HepG2 (cell line): ENCODE data around the gene HEXIM1. TPM values are rescaled to one million over a fixed set of nuclear protein-coding genes. Genes with fewer than 3 reads are reported as not detected.
A peak's percentile ranks its signal among the peaks of the same experiment; 100 is the strongest.

Source experiments
- AHDC1 ChIP-seq: sonication (generic); formaldehyde crosslinking; IDR thresholded peaks from 2 replicates; pipeline ENCODE4 v1.5.1; 2020; ENCODE audit warnings: mild to moderate bottlenecking, missing genetic modification reagents, borderline replicate concordance
- ATF1 ChIP-seq: IDR thresholded peaks from 2 replicates; pipeline ENCODE4 v1.6.1; 2016; ENCODE audit warnings: mild to moderate bottlenecking, control low read depth
- BCL6 ChIP-seq: IDR thresholded peaks from 2 replicates; pipeline ENCODE4 v1.6.1; 2016; ENCODE audit warnings: missing genetic modification reagents, missing compliant biosample characterization
- CBX2 ChIP-seq, 2 experiments: fragments of 200-600 bp in 1 of 2; sonication (generic); formaldehyde crosslinking in 1 of 2; IDR thresholded peaks; 2 replicates each; pipeline versions ENCODE4 v1.7.0 to v1.8.1; 2018 to 2022; ENCODE audit warnings: low read depth in 2 of 2, low read length in 1 of 2, mild to moderate bottlenecking in 1 of 2, missing genetic modification reagents in 1 of 2
- GATA4 ChIP-seq: sonication (generic); IDR thresholded peaks from 2 replicates; pipeline ENCODE4 v1.6.1; 2016; ENCODE audit warnings: antibody characterized with exemption, low read depth, borderline replicate concordance
- MED1 ChIP-seq: sonication (generic); formaldehyde crosslinking; IDR thresholded peaks from 2 replicates; pipeline ENCODE4 v1.4.0; 2020; ENCODE audit warnings: missing genetic modification reagents
- NFKB2 ChIP-seq: sonication (generic); formaldehyde crosslinking; IDR thresholded peaks from 2 replicates; pipeline ENCODE4 v1.4.0; 2020; ENCODE audit warnings: missing genetic modification reagents, borderline replicate concordance
- NFYC ChIP-seq: IDR thresholded peaks from 2 replicates; pipeline ENCODE4 v1.6.1; 2016; ENCODE audit warnings: missing genetic modification reagents, missing compliant biosample characterization
- PTBP1 ChIP-seq: fragments of 200-400 bp; formaldehyde crosslinking; IDR thresholded peaks from 2 replicates; pipeline ENCODE4 v1.6.1; 2018; ENCODE audit warnings: low read length, low read depth; ENCODE audit not compliant: poor library complexity, severe bottlenecking
- RFX1 ChIP-seq: fragments of 450-650 bp; IDR thresholded peaks from 2 replicates; pipeline ENCODE4 v1.6.1; 2017
- SOX6 ChIP-seq, 2 experiments: fragments of 450-650 bp in 1 of 2; sonication (generic) in 1 of 2; formaldehyde crosslinking in 1 of 2; IDR thresholded peaks; 2 replicates each; pipeline versions ENCODE4 v1.4.0 to v1.6.1; 2017 to 2020; ENCODE audit warnings: antibody characterized with exemption in 1 of 2, mild to moderate bottlenecking in 1 of 2, missing genetic modification reagents in 1 of 2
- ZBTB20 ChIP-seq: sonication (generic); formaldehyde crosslinking; IDR thresholded peaks from 2 replicates; pipeline ENCODE4 v1.8.1; 2023; ENCODE audit warnings: missing genetic modification reagents, low read depth, mild to moderate bottlenecking, borderline replicate concordance
- ZNF282 ChIP-seq: fragments of 450-650 bp; IDR thresholded peaks from 2 replicates; pipeline ENCODE4 v1.6.1; 2018; ENCODE audit not compliant: partially characterized antibody
- ZNF33A ChIP-seq: sonication (generic); formaldehyde crosslinking; IDR thresholded peaks from 2 replicates; pipeline ENCODE4 v1.5.1; 2020; ENCODE audit warnings: missing genetic modification reagents, mild to moderate bottlenecking, moderate library complexity, borderline replicate concordance
- ZNF572 ChIP-seq: sonication (generic); formaldehyde crosslinking; IDR thresholded peaks from 2 replicates; pipeline ENCODE4 v1.5.1; 2020; ENCODE audit warnings: mild to moderate bottlenecking, missing genetic modification reagents
- ZNF747 ChIP-seq: sonication (generic); formaldehyde crosslinking; IDR thresholded peaks from 2 replicates; pipeline ENCODE4 v1.8.1; 2023; ENCODE audit warnings: missing genetic modification reagents, mild to moderate bottlenecking, borderline replicate concordance
- ZSCAN25 ChIP-seq: sonication (generic); formaldehyde crosslinking; IDR thresholded peaks from 2 replicates; pipeline ENCODE4 v1.8.0; 2022; ENCODE audit warnings: mild to moderate bottlenecking, missing genetic modification reagents
- polyA plus RNA-seq, 8 experiments: library from polyadenylated mRNA; depleted of rRNA in 3 of 8; stranded (reverse) in 7 of 8; unstranded in 1 of 8; fragments of >200 nt; fragmentation: Illumina TruSeq in 4 of 8; extraction: Trizol in 4 of 8; gene quantifications; 2 replicates each; pipeline versions ENCODE4 v1.2.1 to v1.2.3, GENCODE V29; 2011 to 2016; ENCODE audit warnings: low read depth in 4 of 8, missing spikeins in 1 of 8, mixed read lengths in 1 of 8; ENCODE audit not compliant: insufficient read depth in 1 of 8
- total RNA-seq, 5 experiments: library from RNA; depleted of rRNA; stranded (reverse); fragments of >200 nt; fragmentation: Illumina TruSeq; extraction: Trizol; gene quantifications; 2 replicates each; pipeline ENCODE4 v1.2.3, GENCODE V29; 2016; ENCODE audit warnings: low read depth in 1 of 5
- TF ChIP-seq, protein P1 (sequence below): sonication (generic); formaldehyde crosslinking; IDR thresholded peaks from 2 replicates; pipeline ENCODE4 v1.5.1; 2020; ENCODE audit warnings: missing genetic modification reagents, mild to moderate bottlenecking, borderline replicate concordance
- TF ChIP-seq, protein P2 (sequence below): sonication (generic); formaldehyde crosslinking; IDR thresholded peaks from 2 replicates; pipeline ENCODE4 v1.5.0; 2020; ENCODE audit warnings: mild to moderate bottlenecking, missing genetic modification reagents

HEXIM1 gene
- total and polyA plus RNA-seq, 2 of the 13 experiments (the other 11 are each of a cell fraction or from before 2014, with no cell fraction given): 10.5 to 16.6 TPM

- TF ChIP-seq SOX6 (IDR thresholded peaks at IDR 0.05) (no peak), SOX6 (CRISPR knock-in tag; IDR thresholded peaks at IDR 0.05) (peak; percentile 56), NFKB2 (peak; percentile 8; the same call in 1 of the 2 replicates), GATA4 (no peak), MED1 (CRISPR knock-in tag) (peak; percentile 59), ATF1 (CRISPR knock-in tag) (no peak), ZNF33A (CRISPR knock-in tag) (no peak), ZSCAN25 (0 out of 2 replicates have a peak, but pooled peaks have one; percentile 18), ZNF747 (CRISPR knock-in tag) (no peak), ZBTB20 (CRISPR knock-in tag) (peak; percentile 36; the same call in 1 of the 2 replicates), ZNF572 (CRISPR knock-in tag) (no peak), BCL6 (CRISPR knock-in tag) (no peak), RFX1 (no peak), CBX2 (IDR thresholded peaks at IDR 0.05; ENCODE audit: low read depth, low read length) (no peak), CBX2 (CRISPR knock-in tag; IDR thresholded peaks at IDR 0.05; ENCODE audit: low read depth) (no peak), AHDC1 (0 out of 2 replicates have a peak, but pooled peaks have one; percentile 45), ZNF282 (no peak), PTBP1 (no peak), NFYC (CRISPR knock-in tag) (no peak)
- TF ChIP-seq, protein P1, sequence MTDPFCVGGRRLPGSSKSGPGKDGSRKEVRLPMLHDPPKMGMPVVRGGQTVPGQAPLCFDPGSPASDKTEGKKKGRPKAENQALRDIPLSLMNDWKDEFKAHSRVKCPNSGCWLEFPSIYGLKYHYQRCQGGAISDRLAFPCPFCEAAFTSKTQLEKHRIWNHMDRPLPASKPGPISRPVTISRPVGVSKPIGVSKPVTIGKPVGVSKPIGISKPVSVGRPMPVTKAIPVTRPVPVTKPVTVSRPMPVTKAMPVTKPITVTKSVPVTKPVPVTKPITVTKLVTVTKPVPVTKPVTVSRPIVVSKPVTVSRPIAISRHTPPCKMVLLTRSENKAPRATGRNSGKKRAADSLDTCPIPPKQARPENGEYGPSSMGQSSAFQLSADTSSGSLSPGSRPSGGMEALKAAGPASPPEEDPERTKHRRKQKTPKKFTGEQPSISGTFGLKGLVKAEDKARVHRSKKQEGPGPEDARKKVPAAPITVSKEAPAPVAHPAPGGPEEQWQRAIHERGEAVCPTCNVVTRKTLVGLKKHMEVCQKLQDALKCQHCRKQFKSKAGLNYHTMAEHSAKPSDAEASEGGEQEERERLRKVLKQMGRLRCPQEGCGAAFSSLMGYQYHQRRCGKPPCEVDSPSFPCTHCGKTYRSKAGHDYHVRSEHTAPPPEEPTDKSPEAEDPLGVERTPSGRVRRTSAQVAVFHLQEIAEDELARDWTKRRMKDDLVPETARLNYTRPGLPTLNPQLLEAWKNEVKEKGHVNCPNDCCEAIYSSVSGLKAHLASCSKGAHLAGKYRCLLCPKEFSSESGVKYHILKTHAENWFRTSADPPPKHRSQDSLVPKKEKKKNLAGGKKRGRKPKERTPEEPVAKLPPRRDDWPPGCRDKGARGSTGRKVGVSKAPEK (CRISPR knock-in tag): no peak; the same call in 1 of the 2 replicates
- TF ChIP-seq, protein P2, sequence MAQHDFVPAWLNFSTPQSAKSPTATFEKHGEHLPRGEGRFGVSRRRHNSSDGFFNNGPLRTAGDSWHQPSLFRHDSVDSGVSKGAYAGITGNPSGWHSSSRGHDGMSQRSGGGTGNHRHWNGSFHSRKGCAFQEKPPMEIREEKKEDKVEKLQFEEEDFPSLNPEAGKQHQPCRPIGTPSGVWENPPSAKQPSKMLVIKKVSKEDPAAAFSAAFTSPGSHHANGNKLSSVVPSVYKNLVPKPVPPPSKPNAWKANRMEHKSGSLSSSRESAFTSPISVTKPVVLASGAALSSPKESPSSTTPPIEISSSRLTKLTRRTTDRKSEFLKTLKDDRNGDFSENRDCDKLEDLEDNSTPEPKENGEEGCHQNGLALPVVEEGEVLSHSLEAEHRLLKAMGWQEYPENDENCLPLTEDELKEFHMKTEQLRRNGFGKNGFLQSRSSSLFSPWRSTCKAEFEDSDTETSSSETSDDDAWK (CRISPR knock-in tag): no peak
Observed at GRCh38 chr17:45127548-45128300, 20.6 kb upstream of the HEXIM1 start (continued).
